HepG2 (cell line): Measurements from ENCODE around the gene TWNK. TPM values are rescaled to one million over a fixed set of nuclear protein-coding genes. Genes with fewer than 3 reads are reported as not detected.

Experiments used
- FOXO1 ChIP-seq: sonication (generic); formaldehyde crosslinking; IDR thresholded peaks from 2 replicates; pipeline ENCODE4 v1.4.0; 2020; ENCODE audit warnings: missing genetic modification reagents
- HMGA1 ChIP-seq: sonication (generic); formaldehyde crosslinking; conservative IDR thresholded peaks from 2 replicates; pipeline ENCODE4 v1.4.0; 2020; ENCODE audit warnings: missing genetic modification reagents
- HNF4G ChIP-seq, 2 experiments: sonication (generic) in 1 of 2; formaldehyde crosslinking in 1 of 2; IDR thresholded peaks; 2 replicates each; pipeline versions ENCODE4 v1.4.0 to v1.6.1; 2011 to 2020; ENCODE audit warnings: borderline replicate concordance in 2 of 2, low read depth in 2 of 2, mild to moderate bottlenecking in 2 of 2, low read length in 1 of 2, missing genetic modification reagents in 1 of 2, moderate library complexity in 1 of 2
- KMT2A ChIP-seq: sonication (generic); formaldehyde crosslinking; IDR thresholded peaks from 2 replicates; pipeline ENCODE4 v1.4.0; 2020; ENCODE audit warnings: missing genetic modification reagents
- NFE2L2 ChIP-seq: fragments of 150-350 bp; IDR thresholded peaks from 2 replicates; pipeline ENCODE4 v1.6.1; 2014; ENCODE audit warnings: low read length
- POLR2G ChIP-seq: fragments of 200-400 bp; formaldehyde crosslinking; IDR thresholded peaks from 2 replicates; pipeline ENCODE4 v1.6.1; 2018; ENCODE audit warnings: mild to moderate bottlenecking, low read depth, low read length, moderate library complexity
- SIX1 ChIP-seq: sonication (generic); formaldehyde crosslinking; IDR thresholded peaks from 2 replicates; pipeline ENCODE4 v1.4.0; 2020; ENCODE audit warnings: missing genetic modification reagents, borderline replicate concordance
- TBP ChIP-seq: sonication (generic); formaldehyde crosslinking; IDR thresholded peaks from 2 replicates; pipeline ENCODE4 v1.5.0; 2020; ENCODE audit warnings: missing genetic modification reagents
- ZNF136 ChIP-seq: sonication (generic); formaldehyde crosslinking; IDR thresholded peaks from 2 replicates; pipeline ENCODE4 v1.8.1; 2022; ENCODE audit warnings: low read depth, mild to moderate bottlenecking, moderate library complexity, missing genetic modification reagents
- ZNF468 ChIP-seq: sonication (generic); formaldehyde crosslinking; IDR thresholded peaks from 2 replicates; pipeline ENCODE4 v1.8.0; 2022; ENCODE audit warnings: mild to moderate bottlenecking, moderate library complexity, missing genetic modification reagents
- ZNF687 ChIP-seq: sonication (generic); formaldehyde crosslinking; IDR thresholded peaks from 2 replicates; pipeline ENCODE4 v1.5.1; 2020; ENCODE audit warnings: mild to moderate bottlenecking, missing genetic modification reagents, moderate library complexity
- ZNF781 ChIP-seq: sonication (generic); formaldehyde crosslinking; IDR thresholded peaks from 2 replicates; pipeline ENCODE4 v1.5.1; 2020; ENCODE audit warnings: borderline replicate concordance, mild to moderate bottlenecking, missing genetic modification reagents; ENCODE audit errors: not compliant biosample characterization
- ZNF816 ChIP-seq: sonication (generic); formaldehyde crosslinking; IDR thresholded peaks from 2 replicates; pipeline ENCODE4 v1.8.0; 2022; ENCODE audit warnings: missing genetic modification reagents, mild to moderate bottlenecking, borderline replicate concordance
- ZNF839 ChIP-seq: sonication (generic); formaldehyde crosslinking; IDR thresholded peaks from 2 replicates; pipeline ENCODE4 v1.4.0; 2020; ENCODE audit warnings: missing genetic modification reagents, mild to moderate bottlenecking, borderline replicate concordance
- polyA plus RNA-seq, 8 experiments: library from polyadenylated mRNA; depleted of rRNA in 3 of 8; stranded (reverse) in 7 of 8; unstranded in 1 of 8; fragments of >200 nt; fragmentation: Illumina TruSeq in 4 of 8; extraction: Trizol in 4 of 8; gene quantifications; 2 replicates each; pipeline versions ENCODE4 v1.2.1 to v1.2.3, GENCODE V29; 2011 to 2016; ENCODE audit warnings: low read depth in 4 of 8, missing spikeins in 1 of 8, mixed read lengths in 1 of 8; ENCODE audit not compliant: insufficient read depth in 1 of 8
- total RNA-seq, 5 experiments: library from RNA; depleted of rRNA; stranded (reverse); fragments of >200 nt; fragmentation: Illumina TruSeq; extraction: Trizol; gene quantifications; 2 replicates each; pipeline ENCODE4 v1.2.3, GENCODE V29; 2016; ENCODE audit warnings: low read depth in 1 of 5
- TF ChIP-seq, protein P1 (sequence below): sonication (generic); formaldehyde crosslinking; IDR thresholded peaks from 2 replicates; pipeline ENCODE4 v1.4.0; 2020; ENCODE audit warnings: mild to moderate bottlenecking, missing genetic modification reagents
- TF ChIP-seq, protein P2 (sequence below): sonication (generic); formaldehyde crosslinking; IDR thresholded peaks from 2 replicates; pipeline ENCODE4 v1.4.0; 2020; ENCODE audit warnings: mild to moderate bottlenecking, missing genetic modification reagents

TWNK gene
- total and polyA plus RNA-seq, 2 of the 13 experiments (the other 11 are each of a cell fraction or from before 2014, with no cell fraction given): 10.7 to 16.5 TPM

DNA sequence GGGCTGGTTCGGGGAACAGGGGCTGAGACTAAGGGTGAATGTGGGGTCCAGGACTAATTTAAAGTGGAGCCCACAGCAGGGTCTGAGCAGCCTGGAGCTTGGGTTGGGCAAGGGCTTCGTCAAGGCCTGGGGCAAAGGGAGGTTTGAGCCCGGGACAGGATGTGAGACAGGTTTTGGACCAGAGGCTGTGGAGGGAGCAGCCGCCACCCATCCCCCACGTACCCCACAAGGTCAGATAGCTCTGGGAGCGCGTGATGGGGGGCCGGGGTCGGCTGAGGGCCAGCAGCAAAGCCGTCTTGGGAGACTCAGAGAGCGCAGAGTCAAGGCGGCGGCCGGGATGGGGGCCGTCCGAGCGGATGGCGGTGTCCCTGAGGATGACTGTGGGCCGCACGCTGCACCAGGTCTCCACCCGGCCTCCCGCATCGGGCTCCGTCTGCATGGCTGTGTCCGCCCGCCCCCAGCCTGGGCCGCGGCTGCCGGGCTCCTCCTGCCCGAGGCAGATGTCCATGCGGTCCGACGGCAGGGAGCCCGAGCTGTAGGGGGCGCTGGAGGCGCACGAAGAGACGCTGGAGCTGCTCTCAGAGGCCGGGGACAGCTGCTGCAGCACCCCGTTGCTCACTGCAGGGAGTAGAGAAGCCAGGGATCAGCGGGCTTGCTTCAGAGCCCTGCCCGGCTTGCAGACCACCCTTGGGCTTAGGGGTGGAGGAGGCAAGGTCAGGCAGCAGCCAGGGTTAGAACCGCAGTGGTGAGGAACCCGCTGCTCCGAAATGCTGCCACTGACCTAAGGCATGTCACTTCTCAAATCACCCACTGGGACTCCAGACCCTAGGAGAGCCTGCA, 31.5 kb downstream of the TWNK start (continued):
- TF ChIP-seq KMT2A (peak; percentile 58; the same call in 1 of the 2 replicates), ZNF781 (CRISPR knock-in tag) (no peak), NFE2L2 (no peak), ZNF468 (CRISPR knock-in tag) (no peak), ZNF839 (no peak), ZNF687 (peak; percentile 93), ZNF816 (no peak), POLR2G (no peak), FOXO1 (CRISPR knock-in tag) (no peak), HMGA1 (CRISPR knock-in tag) (no peak), ZNF136 (no peak), SIX1 (CRISPR knock-in tag) (no peak), HNF4G (IDR thresholded peaks at IDR 0.05; ENCODE audit: borderline replicate concordance, low read depth, low read length) (no peak), HNF4G (CRISPR knock-in tag; IDR thresholded peaks at IDR 0.05; ENCODE audit: borderline replicate concordance, low read depth) (no peak), TBP (CRISPR knock-in tag) (no peak)
- TF ChIP-seq, protein P1, sequence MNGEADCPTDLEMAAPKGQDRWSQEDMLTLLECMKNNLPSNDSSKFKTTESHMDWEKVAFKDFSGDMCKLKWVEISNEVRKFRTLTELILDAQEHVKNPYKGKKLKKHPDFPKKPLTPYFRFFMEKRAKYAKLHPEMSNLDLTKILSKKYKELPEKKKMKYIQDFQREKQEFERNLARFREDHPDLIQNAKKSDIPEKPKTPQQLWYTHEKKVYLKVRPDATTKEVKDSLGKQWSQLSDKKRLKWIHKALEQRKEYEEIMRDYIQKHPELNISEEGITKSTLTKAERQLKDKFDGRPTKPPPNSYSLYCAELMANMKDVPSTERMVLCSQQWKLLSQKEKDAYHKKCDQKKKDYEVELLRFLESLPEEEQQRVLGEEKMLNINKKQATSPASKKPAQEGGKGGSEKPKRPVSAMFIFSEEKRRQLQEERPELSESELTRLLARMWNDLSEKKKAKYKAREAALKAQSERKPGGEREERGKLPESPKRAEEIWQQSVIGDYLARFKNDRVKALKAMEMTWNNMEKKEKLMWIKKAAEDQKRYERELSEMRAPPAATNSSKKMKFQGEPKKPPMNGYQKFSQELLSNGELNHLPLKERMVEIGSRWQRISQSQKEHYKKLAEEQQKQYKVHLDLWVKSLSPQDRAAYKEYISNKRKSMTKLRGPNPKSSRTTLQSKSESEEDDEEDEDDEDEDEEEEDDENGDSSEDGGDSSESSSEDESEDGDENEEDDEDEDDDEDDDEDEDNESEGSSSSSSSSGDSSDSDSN (CRISPR knock-in tag): peak; percentile 97
- TF ChIP-seq, protein P2, sequence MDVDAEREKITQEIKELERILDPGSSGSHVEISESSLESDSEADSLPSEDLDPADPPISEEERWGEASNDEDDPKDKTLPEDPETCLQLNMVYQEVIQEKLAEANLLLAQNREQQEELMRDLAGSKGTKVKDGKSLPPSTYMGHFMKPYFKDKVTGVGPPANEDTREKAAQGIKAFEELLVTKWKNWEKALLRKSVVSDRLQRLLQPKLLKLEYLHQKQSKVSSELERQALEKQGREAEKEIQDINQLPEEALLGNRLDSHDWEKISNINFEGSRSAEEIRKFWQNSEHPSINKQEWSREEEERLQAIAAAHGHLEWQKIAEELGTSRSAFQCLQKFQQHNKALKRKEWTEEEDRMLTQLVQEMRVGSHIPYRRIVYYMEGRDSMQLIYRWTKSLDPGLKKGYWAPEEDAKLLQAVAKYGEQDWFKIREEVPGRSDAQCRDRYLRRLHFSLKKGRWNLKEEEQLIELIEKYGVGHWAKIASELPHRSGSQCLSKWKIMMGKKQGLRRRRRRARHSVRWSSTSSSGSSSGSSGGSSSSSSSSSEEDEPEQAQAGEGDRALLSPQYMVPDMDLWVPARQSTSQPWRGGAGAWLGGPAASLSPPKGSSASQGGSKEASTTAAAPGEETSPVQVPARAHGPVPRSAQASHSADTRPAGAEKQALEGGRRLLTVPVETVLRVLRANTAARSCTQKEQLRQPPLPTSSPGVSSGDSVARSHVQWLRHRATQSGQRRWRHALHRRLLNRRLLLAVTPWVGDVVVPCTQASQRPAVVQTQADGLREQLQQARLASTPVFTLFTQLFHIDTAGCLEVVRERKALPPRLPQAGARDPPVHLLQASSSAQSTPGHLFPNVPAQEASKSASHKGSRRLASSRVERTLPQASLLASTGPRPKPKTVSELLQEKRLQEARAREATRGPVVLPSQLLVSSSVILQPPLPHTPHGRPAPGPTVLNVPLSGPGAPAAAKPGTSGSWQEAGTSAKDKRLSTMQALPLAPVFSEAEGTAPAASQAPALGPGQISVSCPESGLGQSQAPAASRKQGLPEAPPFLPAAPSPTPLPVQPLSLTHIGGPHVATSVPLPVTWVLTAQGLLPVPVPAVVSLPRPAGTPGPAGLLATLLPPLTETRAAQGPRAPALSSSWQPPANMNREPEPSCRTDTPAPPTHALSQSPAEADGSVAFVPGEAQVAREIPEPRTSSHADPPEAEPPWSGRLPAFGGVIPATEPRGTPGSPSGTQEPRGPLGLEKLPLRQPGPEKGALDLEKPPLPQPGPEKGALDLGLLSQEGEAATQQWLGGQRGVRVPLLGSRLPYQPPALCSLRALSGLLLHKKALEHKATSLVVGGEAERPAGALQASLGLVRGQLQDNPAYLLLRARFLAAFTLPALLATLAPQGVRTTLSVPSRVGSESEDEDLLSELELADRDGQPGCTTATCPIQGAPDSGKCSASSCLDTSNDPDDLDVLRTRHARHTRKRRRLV: peak; percentile 76; the same call in 1 of the 2 replicates
